AG10803 (cell line): ENCODE data around the gene KIDINS220.

Experiments used
- DNase-seq: peaks from one replicate; pipeline ENCODE4 v3.0.0; 2010; ENCODE audit warnings: low read depth
- H3K4me3 ChIP-seq: 2 replicates; pipeline ENCODE4 v1.5.1; 2011; ENCODE audit warnings: mild to moderate bottlenecking, low read length, control low read depth
- TF ChIP-seq, protein P1 (sequence below): conservative IDR thresholded peaks from 2 replicates; pipeline ENCODE4 v1.5.1; 2011; ENCODE audit warnings: mild to moderate bottlenecking, low read length, control low read depth, inconsistent platforms

The KIDINS220 gene

GRCh38 chr2:8691859-8692437 is 145.5 kb downstream of the KIDINS220 start:
- H3K4me3 ChIP-seq = no peak overlapping the region
- DNase-seq = no peak
- TF ChIP-seq, protein P1, sequence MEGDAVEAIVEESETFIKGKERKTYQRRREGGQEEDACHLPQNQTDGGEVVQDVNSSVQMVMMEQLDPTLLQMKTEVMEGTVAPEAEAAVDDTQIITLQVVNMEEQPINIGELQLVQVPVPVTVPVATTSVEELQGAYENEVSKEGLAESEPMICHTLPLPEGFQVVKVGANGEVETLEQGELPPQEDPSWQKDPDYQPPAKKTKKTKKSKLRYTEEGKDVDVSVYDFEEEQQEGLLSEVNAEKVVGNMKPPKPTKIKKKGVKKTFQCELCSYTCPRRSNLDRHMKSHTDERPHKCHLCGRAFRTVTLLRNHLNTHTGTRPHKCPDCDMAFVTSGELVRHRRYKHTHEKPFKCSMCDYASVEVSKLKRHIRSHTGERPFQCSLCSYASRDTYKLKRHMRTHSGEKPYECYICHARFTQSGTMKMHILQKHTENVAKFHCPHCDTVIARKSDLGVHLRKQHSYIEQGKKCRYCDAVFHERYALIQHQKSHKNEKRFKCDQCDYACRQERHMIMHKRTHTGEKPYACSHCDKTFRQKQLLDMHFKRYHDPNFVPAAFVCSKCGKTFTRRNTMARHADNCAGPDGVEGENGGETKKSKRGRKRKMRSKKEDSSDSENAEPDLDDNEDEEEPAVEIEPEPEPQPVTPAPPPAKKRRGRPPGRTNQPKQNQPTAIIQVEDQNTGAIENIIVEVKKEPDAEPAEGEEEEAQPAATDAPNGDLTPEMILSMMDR = no peak

DNA sequence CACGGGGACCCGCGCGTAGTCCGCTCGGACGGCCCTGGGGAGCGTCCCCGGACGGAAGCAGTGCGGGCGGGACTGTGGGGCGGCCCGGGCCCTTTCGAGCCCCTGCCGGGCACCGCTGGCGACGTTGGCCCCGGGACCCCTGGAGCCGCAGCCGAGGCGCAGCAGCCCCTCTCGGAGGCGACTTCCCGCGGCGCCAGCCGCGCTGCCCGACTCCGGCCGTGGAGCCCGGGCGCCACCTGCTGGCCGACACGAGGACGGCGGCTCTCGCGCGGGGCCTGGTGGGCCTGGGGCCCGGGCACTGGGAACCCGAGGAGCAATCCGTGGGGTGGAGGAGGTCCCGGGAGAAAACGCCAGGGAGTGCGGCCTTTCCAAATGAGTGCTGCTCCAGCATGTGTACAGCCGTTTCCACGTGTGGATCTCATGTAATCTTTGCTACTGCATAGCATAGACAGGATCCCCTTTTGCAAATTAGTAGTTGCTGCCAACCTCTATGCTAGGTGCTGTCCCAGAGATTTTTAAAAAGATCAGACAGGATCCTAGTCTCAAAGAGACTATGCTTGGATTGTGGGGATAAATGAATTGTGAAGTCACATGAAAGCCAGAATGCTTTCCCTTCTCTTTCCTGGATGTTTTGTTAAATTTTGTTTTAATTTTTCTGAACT is 151.6 kb downstream of the KIDINS220 start:
- TF ChIP-seq, protein P1 = peak; percentile 58
- H3K4me3 ChIP-seq = peak overlapping the region; percentile 95
- peak; percentile 27 for DNase-seq

GRCh38 chr2:8684878-8685696 is 152.3 kb downstream of the KIDINS220 start:
- peak; percentile 50 for DNase-seq
- H3K4me3 ChIP-seq = peak overlapping the region; percentile 95
- TF ChIP-seq, protein P1 = no peak

DNA sequence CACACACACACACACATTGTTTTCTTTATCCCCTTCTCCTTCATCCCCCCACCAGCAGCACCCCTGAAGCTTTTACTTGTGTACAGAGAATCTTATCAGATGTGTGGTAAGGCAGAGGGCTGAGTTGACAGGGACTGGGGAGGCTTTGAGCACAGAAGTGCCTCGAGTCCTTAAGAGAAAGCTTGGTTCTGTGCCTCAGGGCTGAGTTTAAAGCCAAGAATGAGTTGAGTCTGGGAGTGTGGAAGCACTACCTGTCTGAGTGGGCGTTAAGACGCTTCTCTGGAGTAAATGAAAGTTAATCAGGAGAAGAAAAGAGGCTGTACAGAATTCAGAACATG is 152.9 kb downstream of the KIDINS220 start:
- DNase-seq = peak; percentile 30
- TF ChIP-seq, protein P1 = no peak
- H3K4me3 ChIP-seq = peak overlapping the region; percentile 95

DNA sequence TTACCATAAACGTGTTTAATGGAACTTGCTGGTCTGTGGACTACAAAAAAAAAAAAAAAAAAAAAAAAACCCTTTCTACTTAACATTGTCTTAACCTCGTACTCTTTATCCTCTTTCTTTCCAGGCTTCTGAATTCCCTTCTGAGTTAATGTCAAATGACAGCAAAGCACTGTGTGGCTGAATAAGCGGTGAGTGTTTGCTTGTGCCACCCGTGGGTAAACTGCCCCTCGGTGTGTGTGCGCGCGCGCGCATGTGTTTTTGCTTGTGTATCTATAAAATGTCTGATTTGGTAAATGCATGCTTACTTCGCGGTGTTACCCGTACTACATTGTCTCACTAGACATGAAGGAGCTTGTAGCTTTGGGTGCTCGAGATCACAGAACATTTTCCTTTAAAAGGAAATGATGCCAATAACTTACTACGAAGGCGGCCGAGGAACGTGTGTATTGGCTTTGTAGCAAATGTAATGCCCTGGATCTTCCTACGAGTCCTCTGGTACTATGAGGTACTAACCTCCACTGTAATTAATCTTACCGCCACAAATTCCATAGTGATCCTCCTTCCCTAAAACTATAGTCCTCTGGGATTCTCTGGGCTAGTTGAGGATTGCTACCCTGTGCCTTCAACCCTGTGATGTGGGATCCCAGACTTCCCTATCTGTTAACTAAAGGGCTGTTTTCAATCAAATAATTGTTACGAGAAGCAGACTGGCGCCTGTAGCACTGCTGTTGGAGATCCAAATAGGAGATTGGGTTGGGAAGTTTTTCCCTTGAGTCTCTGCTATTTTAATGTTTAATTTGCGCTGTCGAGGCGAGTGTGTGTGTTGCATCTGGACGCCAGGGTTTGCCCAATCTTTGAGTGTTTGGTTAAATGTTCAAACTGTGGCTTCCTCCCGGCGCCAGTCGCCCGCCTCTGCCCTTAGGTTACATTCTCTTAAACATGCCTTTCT is 154.4 kb downstream of the KIDINS220 start:
- peak overlapping the region; percentile 95 for H3K4me3 ChIP-seq
- peak; percentile 69 for DNase-seq
- TF ChIP-seq, protein P1 = no peak

GRCh38 chr2:8681786-8682692 is 155.4 kb downstream of the KIDINS220 start, which contains the start of gene ID2:
TSS of gene ID2 (plus strand) at chr2:8682056. CDS start at chr2:8682166, 110 bp downstream.
- TF ChIP-seq, protein P1 = no peak
- DNase-seq = peak; percentile 99
- peak within 1 kb of the TSS; percentile 95 for H3K4me3 ChIP-seq
